ENCODE measurements around the gene THADA.
"Not testable (repeated sequence)": the region's sequence is repeated elsewhere in the genome, so short reads cannot be mapped to it uniquely, and the experiment has no call there.

Gene THADA

GRCh38 chr2:43460174-43460546 is 135.7 kb downstream of the THADA start:
- no peak for DNase-seq

DNA sequence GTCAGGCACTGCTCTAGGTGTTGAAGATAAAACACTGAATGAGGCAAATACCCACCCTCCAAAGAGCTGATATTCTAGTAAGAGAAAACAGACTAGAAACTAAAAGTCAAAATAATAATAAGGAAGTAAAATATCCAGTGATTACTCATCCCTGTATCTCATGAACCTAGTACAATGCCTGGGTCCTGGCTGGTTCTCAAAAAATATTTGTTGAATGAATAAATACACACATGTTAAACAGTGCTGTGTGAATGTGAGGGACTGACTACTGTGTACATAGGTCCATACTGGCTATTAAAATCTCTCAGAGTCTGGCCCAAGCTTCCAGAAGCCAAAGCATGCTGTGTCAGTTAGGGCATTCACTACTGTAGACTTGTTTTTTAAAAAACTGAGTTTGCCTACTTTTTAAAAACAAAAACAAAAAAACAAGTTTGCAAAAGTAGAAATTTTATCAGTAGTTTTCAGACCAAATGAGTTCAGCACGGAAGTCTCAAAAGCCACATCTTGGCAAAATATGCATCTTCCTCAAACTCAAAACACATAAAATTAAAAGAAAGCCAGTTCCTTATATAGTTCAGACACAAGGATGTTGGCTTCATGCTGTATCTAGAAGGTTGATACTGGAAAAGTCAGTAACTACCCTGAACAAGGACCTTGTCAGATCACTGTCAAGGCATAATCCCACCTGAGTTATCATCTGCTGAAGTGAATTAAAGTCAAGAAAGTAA is 136.2 kb downstream of the THADA start:
- DNase-seq, result no peak

- no peak for DNase-seq
Observed at GRCh38 chr2:43458014-43458628, 137.7 kb downstream of the THADA start.

DNA sequence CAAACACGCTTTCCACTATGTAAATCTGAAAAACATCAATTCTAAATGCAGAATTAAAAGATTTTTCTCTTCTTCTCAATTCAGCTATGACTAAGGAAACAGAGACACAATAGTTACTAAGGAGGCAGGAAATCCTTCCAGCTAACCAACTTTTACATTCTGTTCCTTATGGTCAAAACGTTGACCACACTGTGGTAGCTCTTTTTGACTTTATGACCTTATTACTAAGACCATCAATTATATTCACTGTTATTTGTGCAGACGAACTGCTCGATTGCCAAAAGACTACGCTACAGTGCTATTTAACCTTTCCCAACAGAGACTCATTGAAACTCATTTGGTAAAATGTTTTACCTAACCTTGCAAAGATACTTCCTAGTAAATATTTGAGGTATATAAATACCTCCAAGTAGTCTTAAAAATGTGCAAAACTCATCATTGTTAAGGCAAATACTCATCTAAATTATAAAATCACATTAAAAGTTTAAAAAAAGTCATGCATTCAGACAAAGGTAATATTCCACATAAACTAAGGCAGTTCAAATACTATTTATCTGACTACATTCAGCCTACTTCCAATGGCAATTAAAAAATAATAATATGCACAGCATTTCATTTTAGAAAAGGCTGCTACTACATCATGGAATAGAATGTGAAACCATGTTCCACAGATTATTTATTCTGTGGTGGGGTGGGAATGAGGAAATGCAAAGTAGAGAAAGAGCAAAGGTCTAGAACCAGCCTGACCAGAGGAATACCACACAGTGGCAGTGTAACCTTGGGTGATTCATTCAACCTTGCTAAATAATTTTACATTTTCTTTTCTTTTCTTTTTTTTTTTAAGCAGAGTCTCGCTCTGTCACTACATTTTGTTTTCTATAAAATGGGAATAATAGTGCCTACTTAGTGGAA is 139.9 kb downstream of the THADA start:
- DNase-seq, result peak; percentile 2

DNA sequence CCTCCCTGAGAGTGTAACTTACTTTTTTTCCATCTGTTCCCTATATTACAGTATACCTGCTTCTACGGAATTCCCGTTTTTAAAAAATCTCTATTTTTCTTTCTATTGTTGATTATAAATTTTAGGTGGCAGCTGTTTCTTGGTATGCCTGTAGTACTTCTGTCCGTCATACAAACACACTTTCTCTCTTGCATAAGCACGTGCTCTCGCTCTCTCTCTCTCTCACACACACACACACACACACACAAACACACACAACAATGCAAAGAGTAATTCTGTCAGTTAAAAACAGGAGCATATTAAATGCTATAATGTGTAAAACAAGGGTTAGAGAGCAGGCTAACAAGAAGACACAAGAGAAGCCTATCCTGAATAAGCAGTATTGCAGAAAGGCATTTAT is 140.5 kb downstream of the THADA start:
- DNase-seq, result no peak

- no peak for DNase-seq
Observed at GRCh38 chr2:43454791-43455190, 141.0 kb downstream of the THADA start.

DNA sequence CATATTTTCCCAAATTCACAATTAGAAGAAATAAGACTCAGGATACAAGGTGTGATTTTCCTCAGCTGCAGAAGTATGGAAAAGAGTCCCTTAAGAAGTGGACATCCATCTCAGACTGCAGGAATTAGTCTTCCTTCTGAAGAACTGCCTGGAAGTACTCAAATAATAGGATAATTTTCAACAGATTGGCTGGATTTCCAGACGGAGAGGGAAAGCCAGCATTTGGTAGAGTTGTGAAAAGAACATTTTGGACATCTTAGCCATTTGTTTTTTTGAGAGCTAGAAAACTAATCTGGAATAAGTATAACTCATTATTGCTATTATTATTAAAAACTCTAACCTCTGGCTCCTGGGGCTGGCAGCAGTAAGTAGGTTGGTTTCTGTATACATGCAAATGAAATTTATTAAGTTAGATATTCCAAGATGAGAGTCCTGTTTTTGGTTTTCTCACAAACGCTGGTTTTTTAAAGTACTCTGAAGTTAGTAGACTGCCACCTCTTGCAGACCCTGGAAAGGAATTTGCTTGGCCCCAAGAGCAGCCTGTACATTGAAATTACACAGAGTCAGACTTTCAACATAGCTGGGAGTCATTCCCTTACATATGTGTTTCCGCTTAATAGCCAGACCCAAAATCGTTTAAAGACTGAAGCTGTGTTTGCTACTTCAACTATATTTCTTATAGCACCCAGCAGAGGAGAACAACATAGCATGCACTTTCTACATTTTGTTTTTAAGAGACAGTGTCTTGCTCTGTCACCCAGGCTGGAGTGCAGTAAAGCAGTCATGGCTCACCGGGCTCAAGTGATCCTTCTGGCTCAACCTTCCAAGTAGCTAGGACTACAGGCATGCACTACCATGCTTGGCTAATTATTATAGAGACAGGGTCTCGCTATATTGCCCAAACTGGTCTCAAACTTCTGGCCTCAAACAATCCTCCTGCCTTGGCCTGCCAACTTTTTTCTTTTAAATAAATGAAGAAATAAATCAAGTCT is 142.4 kb downstream of the THADA start:
- DNase-seq, result no peak

DNA sequence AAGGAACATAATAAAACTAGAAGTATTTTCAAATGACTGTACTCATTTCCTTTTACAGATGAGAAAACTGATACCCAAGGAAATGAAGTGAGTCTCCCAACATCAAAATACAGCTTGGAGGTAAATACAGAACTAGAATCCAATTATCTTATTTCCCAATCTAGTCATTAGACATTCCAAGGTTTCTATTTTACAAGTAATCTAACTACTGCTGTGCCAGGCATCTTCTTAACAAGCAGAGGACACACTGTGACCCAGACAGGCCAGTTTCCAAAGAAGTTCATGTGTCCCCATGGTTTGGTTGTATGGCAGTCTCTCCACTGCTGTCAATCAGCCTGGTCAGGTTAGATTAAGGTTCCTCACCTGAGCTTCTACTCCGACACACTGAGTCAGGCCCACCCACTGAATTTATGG is 143.5 kb downstream of the THADA start:
- DNase-seq, result no peak

DNA sequence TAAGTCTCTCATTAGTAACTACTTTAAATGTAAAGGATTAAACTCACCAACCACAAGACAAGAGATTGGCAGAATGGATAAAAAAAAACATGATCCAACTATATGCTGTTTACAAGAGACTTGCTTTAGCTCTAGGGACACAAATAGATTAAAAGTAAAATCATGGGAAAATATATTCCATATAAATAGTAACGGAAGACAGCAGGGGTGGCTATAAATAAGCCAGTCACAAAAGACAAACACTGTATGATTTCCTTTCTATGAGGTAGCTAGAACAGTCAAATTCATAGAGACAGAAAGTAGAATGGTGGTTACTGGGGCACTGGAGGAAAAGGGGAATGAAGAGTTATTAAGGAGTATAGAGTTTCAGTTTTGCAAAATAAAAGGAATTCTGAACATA is 145.2 kb downstream of the THADA start:
- no peak for DNase-seq

DNA sequence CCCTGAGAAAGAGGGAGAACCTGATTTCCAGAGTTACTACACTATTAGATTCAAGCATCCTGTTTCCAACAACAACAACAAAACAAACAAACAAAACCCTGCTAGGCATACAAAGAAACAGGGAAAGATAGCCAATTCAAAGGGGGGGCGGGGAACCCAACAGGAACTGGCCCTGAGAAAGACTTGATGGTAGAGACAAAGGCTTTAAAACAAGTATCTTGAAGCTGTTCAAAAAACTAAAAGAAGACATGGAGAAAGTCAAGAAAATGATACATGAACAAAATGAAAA is 147.1 kb downstream of the THADA start:
- no peak for DNase-seq

GRCh38 chr2:43448011-43448821 is 147.6 kb downstream of the THADA start:
- DNase-seq, result no peak

DNA sequence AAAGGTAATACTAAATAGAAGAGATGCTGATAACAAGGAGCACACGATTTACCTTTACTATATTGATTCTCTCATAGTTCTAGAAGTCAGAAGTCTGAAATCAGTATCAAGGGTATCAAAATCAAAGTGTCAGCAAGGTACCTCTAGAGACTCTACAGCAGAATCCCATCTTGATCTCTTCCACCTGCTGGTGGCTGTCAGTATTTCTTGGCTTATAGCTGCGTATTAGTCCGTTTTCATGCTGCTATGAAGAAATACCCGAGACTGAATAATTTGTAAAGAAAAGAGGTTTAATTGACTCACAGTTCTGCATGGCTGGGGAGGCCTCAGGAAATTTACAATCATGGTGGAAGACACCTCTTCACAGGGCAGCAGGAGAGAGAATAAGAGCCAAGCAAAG is 149.1 kb downstream of the THADA start:
- not testable (repeated sequence) for DNase-seq

DNA sequence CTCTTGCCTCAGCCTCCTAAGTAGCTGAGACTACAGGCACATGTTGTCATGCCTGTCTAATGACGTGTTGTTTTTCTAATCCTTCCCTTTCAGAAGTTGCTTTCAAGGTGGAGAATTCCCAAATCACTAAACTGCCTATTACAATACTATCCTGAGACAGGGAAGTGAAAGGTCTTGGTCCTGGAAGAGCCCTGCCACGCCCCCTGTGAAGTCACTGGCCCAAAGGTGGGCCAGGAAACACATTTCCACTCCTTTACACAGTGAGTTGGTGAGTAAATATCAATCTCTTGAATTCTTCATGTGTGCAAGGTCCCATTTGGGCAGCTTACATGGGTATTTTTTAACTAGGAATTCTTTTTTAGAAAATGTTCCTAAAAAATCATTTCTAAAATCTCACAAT is 150.1 kb downstream of the THADA start:
- DNase-seq, result no peak

DNA sequence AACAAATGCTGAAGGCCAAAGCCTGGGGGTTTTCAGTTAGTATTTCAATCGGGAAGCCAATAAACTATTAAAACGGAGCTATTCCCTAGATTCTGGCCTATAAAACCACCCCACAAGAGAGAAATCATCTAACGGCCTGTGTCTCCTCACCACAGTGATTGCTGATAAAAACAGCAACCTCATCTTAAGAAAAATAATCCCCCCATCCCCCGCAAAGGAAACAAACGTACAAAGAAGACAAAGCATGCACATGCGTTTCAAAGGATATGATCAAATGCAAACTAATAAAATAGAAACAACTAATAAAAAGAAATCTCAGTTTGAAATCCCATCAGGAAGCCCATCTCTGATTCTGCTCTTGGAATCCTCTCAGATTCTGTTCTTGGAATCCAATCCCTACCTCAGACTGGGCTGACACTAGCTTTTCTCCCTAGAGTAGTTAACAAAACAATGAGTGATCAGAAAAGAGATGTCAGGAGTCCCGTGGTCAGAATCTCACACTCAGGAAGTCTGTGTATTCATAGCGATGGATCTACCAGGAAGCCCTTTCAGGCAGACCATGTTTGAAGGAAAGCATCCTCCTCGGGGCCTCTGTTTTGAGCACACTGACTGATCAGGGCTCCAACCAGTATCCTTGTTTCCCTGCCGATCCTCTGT is 150.7 kb downstream of the THADA start:
- no peak for DNase-seq

GRCh38 chr2:43443282-43443681 is 152.6 kb downstream of the THADA start:
- no peak for DNase-seq

- DNase-seq, result no peak
Observed at GRCh38 chr2:43441195-43441594, 154.6 kb downstream of the THADA start.

DNA sequence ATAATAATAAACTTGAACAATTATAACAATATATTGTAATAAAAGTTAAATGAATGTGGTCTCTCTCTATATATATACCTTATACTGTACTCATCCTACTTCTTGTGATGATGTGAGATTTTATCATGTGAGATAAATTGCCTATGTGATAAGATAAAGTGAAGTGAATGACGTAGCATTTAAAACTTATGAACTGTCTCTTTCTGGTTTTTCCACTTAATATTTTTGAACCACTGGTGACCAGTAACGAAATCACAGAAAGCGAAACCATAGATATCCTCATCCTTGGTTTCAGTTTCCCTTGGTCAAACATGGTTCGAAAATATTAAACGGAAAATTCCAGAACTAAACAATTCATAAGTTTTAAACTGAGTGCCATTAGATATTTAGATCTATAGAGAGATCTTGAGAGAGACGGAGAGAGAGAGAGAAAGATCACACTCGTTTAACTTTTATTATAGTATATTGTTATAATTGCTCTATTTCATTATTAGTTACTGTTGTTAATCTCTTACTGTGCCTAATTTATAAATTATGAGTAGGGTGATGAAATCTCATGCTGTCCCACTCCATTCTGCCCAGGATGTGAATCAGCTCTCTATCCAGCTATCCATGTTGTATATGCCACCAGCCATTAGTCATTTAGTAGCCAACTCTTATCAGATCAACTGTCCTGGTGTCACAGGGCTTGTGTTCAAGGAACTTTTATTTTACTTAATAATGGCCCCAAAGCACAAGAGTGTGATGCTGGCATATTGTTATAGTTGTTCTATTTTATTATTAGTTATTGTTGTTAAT is 156.8 kb downstream of the THADA start:
- DNase-seq, result no peak

DNA sequence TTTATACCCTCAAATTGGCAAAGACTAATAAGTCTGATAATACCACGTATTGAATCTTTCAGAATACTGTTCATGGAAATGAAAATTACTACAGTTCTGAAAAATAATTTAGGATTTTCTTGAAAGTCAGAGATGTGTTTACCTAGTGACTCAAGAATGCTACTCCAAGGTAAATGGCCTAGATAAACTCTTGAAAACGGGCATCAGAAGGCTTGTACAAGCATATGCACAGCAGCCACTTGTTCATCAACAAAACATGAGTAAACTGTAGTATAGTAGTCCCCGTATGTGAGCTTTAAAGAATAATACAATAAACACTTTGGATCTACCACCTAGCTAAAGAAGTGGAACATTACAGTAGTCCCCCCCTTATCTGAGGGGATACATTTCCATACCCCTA is 157.5 kb downstream of the THADA start:
- no peak for DNase-seq

DNA sequence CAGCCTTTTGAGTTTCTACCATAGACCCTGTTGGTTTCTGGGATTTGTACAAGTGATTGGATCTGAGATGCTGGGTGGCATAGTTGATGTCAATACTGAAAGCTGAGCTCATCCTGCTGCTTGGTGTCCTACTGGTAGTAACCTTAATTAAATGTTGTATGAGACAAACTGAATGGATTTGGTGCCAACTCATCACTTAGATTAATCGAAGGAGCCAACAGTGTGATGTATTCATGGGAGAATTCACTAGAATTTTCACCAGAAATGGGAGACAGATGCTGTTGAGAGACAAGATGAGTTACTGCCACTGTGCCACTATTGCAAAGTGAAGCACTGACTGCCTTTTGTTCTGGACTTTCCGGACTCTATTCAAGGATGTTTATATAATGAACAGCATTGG is 158.5 kb downstream of the THADA start:
- DNase-seq, result no peak

GRCh38 chr2:43436431-43436830 is 159.4 kb downstream of the THADA start:
- no peak for DNase-seq

DNA sequence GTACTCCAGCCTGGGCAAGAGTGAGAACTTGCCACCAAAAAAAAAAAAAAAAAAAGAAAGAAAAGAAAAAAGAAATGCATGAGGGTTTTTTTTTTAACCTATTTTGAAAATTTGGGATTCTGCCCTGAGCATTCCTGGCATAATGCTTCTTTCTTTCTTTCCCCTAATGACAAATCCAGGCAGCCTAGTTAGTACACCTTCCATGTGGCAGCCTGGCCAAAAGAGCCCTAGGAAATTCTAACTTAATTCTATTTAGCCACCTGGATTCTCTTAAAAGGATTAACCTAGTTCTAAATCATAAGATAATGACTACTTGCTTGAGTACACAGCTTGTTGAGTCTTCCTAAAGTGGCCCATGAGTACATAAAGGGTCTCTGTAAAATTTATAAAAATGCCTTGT is 160.1 kb downstream of the THADA start:
- no peak for DNase-seq

Data from NCI-H2029 (cell line).